ENCODE data around the gene MARCHF9. TPM values are rescaled to one million over a fixed set of nuclear protein-coding genes. Genes with fewer than 3 reads are reported as not detected.

The MARCHF9 gene
- total RNA-seq, 1 experiment from 2014 or later: 19.8 TPM

DNA sequence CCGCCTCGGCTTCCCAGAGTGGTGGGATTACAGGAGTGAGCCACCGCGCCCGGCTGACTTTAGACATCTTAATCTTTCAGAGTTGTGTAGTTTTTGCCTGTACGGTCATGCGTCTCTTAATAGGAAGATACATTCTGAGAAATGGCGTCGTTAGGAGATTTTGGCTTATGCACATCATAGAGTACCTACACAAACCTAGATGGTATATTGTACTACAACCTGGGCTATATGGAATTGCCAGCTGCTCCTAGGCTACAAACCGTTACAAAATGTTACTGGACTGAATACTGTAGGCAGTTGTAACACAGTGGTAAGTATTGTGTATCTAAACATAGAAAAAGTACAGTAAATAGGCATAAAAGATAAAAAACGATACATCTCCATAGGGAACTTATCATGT is 29.0 kb downstream of the MARCHF9 start:
- BruUV-seq (replicated peaks): TSS peak; percentile 65
- no peaks in the 10 kb centered on the region for H3K9me3 ChIP-seq (ENCODE audit: low read depth, low read length, poor library complexity, severe bottlenecking)
- H3K36me3 ChIP-seq (ENCODE audit: insufficient read depth, low read length, poor library complexity, severe bottlenecking): peaks cover 42% of the 10 kb centered on the region
- CTCF ChIA-PET: no interaction called here
- intact Hi-C loops (cut with micrococcal nuclease; ENCODE audit: unreplicated experiment): no loop called here
- peak overlapping the region; percentile 16 for H3K4me3 ChIP-seq (ENCODE audit: low read depth, low read length, poor library complexity, severe bottlenecking)
- no peaks in the 10 kb centered on the region for H3K27me3 ChIP-seq (replicated peaks; ENCODE audit: insufficient read depth, low read depth, low read length, poor library complexity)
- no peak overlapping the region for H3K27ac ChIP-seq (ENCODE audit: low read depth, low read length, poor library complexity, severe bottlenecking)
- POLR2A ChIA-PET (ENCODE audit: low non-redundant PET): no interaction called here
- H3K4me1 ChIP-seq (ENCODE audit: insufficient read depth, low read length, poor library complexity, severe bottlenecking): no peaks in the 10 kb centered on the region
- DNase-seq (ENCODE audit: low spot score): no peak
- TF ChIP-seq EZH2 (IDR thresholded peaks at IDR 0.05; ENCODE audit: borderline replicate concordance, low read depth, low read length, poor library complexity, severe bottlenecking): no peak
- no peak for TF ChIP-seq CTCF (conservative IDR thresholded peaks at IDR 0.05; ENCODE audit: low read depth, low read length)

DNA sequence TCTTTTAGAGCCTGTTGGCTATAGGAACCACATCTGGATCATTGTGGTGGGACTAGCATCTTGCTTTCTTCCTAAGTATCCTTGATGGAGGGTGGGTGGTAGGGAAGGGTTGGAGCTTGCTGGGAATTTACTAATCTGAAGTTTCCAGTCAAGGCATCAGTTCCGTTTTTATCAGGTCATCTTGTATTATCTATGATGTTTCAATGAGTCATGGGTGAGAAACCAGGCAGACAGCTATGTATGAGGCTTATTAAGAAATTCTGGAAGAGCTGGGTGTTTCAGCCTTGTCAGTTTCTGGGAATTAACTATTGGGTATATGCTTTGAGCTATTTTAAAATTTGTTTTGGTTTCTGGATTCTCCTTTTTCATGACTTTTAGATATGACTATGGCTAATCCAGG is 39.0 kb downstream of the MARCHF9 start:
- no TSS peak for BruUV-seq (replicated peaks)
- Histone ChIP-seq H3K9me3 (ENCODE audit: low read depth, low read length, poor library complexity, severe bottlenecking) (no peaks in the 10 kb centered on the region), H3K27ac (ENCODE audit: low read depth, low read length, poor library complexity, severe bottlenecking) (no peak overlapping the region), H3K4me3 (ENCODE audit: low read depth, low read length, poor library complexity, severe bottlenecking) (no peak overlapping the region), H3K27me3 (replicated peaks; ENCODE audit: insufficient read depth, low read depth, low read length, poor library complexity) (no peaks in the 10 kb centered on the region), H3K36me3 (ENCODE audit: insufficient read depth, low read length, poor library complexity, severe bottlenecking) (peaks cover 61% of the 10 kb centered on the region), H3K4me1 (ENCODE audit: insufficient read depth, low read length, poor library complexity, severe bottlenecking) (no peaks in the 10 kb centered on the region)
- DNase-seq (ENCODE audit: low spot score): no peak
- ChIA-PET POLR2A (ENCODE audit: low non-redundant PET) (interaction anchor here (0.7 kb wide), 1 partner anchor 102 kb away, joined by 3 read pairs; no protein-coding TSS in a partner anchor), CTCF (no interaction called here)
- TF ChIP-seq CTCF (conservative IDR thresholded peaks at IDR 0.05; ENCODE audit: low read depth, low read length): no peak
- TF ChIP-seq EZH2 (IDR thresholded peaks at IDR 0.05; ENCODE audit: borderline replicate concordance, low read depth, low read length, poor library complexity, severe bottlenecking): no peak
- intact Hi-C loops (cut with micrococcal nuclease; ENCODE audit: unreplicated experiment): no loop called here

DNA sequence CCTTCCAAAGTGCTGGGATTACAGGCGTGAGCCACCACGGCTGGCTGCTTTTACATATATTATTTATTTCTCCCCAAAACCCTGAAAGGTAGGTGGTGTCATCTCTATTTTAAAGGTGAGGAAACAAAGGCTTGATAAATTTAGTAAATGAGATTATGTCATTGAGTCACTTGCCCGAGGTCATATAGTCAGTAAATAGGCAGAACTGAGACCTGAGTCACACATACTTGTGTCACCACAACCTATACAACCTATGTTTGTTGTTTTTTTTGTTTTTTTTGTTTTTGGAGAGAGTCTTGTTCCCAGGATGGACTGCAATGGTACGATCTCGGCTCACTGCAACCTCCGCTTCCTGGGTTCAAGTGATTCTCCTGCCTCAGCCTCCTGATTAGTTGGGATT is 40.5 kb downstream of the MARCHF9 start:
- no peak overlapping the region for H3K4me3 ChIP-seq (ENCODE audit: low read depth, low read length, poor library complexity, severe bottlenecking)
- ChIA-PET CTCF (no interaction called here), POLR2A (ENCODE audit: low non-redundant PET) (no interaction called here)
- no peak for DNase-seq (ENCODE audit: low spot score)
- H3K36me3 ChIP-seq (ENCODE audit: insufficient read depth, low read length, poor library complexity, severe bottlenecking): peaks cover 48% of the 10 kb centered on the region
- no peaks in the 10 kb centered on the region for H3K9me3 ChIP-seq (ENCODE audit: low read depth, low read length, poor library complexity, severe bottlenecking)
- no peak for TF ChIP-seq EZH2 (IDR thresholded peaks at IDR 0.05; ENCODE audit: borderline replicate concordance, low read depth, low read length, poor library complexity, severe bottlenecking)
- no peak for TF ChIP-seq CTCF (conservative IDR thresholded peaks at IDR 0.05; ENCODE audit: low read depth, low read length)
- H3K27me3 ChIP-seq (replicated peaks; ENCODE audit: insufficient read depth, low read depth, low read length, poor library complexity): no peaks in the 10 kb centered on the region
- no peaks in the 10 kb centered on the region for H3K4me1 ChIP-seq (ENCODE audit: insufficient read depth, low read length, poor library complexity, severe bottlenecking)
- intact Hi-C loops (cut with micrococcal nuclease; ENCODE audit: unreplicated experiment): no loop called here
- no peak overlapping the region for H3K27ac ChIP-seq (ENCODE audit: low read depth, low read length, poor library complexity, severe bottlenecking)
- no TSS peak for BruUV-seq (replicated peaks)

Data from A673 (cell line).